Esophagus muscularis mucosa (tissue), 4 donors: ENCODE measurements around the gene NADSYN1. TPM values are rescaled to one million over a fixed set of nuclear protein-coding genes. Genes with fewer than 3 reads are reported as not detected.

Source experiments
- DNase-seq: peaks from one replicate; pipeline ENCODE4 v3.0.0-alpha.2; 2017; ENCODE audit errors: extremely low spot score
- H3K27ac ChIP-seq, 4 donors: fragments of 200-600 bp; sonication (generic); replicated peaks in 1 of 4; 1 replicate in 3 of 4; 2 replicates in 1 of 4; pipeline ENCODE4 v1.5.1; 2016 to 2019; ENCODE audit warnings: mild to moderate bottlenecking in 1 of 4
- H3K27me3 ChIP-seq, 4 donors: fragments of 200-600 bp; sonication (generic); one replicate each; pipeline versions ENCODE4 v1.5.1 to v1.6.0; 2016 to 2019
- H3K36me3 ChIP-seq, 4 donors: fragments of 200-600 bp; sonication (generic); one replicate each; pipeline ENCODE4 v1.5.1; 2016 to 2019
- H3K4me1 ChIP-seq, 4 donors: fragments of 200-600 bp; sonication (generic); one replicate each; pipeline ENCODE4 v1.5.1; 2016 to 2019
- H3K4me3 ChIP-seq, 4 donors: fragments of 200-600 bp; sonication (generic); 1 replicate in 2 of 4; 2 replicates in 2 of 4; pipeline ENCODE4 v1.5.1; 2016 to 2019; ENCODE audit warnings: mild to moderate bottlenecking in 4 of 4, moderate library complexity in 1 of 4
- H3K9me3 ChIP-seq, 4 donors: fragments of 200-600 bp; sonication (generic); 1 replicate in 3 of 4; 2 replicates in 1 of 4; pipeline ENCODE4 v1.5.1; 2016 to 2019
- CTCF ChIP-seq, 3 experiments: fragments of 200-600 bp in 2 of 3; fragments of 450-650 bp in 1 of 3; sonication (generic) in 2 of 3; IDR thresholded peaks; one replicate each; pipeline ENCODE4 v1.5.1; 2017 to 2019; ENCODE audit warnings: antibody characterized with exemption in 3 of 3, mild to moderate bottlenecking in 2 of 3, moderate library complexity in 1 of 3
- EP300 ChIP-seq: sonication (generic); formaldehyde crosslinking; IDR thresholded peaks from one replicate; pipeline ENCODE4 v1.6.1; 2017; ENCODE audit warnings: antibody characterized with exemption
- POLR2A ChIP-seq: fragments of 450-650 bp; IDR thresholded peaks from one replicate; pipeline ENCODE4 v1.6.1; 2017; ENCODE audit warnings: antibody characterized with exemption, moderate library complexity, mild to moderate bottlenecking, low read depth
- POLR2AphosphoS5 ChIP-seq, 2 donors: sonication (generic); formaldehyde crosslinking; IDR thresholded peaks; one replicate each; pipeline ENCODE4 v1.6.1; 2017; ENCODE audit warnings: antibody characterized with exemption in 2 of 2
- WGBS: methylation state at CpG from one replicate; pipeline ENCODE4 v1.1.5; 2018; 5-methylcytosine and 5-hydroxymethylcytosine counted together
- intact Hi-C: fragments of 100-400 bp; cut with DNase I; formaldehyde crosslinking; loops from one replicate; pipeline ENCODE4 v1.15.1; 2023
- total RNA-seq, 4 donors: library from RNA; depleted of rRNA; stranded (reverse); fragments of >200 nt; gene quantifications; one replicate each; pipeline versions ENCODE4 v1.1.0 to v1.2.1, GENCODE V29; 2016

The NADSYN1 gene
- total RNA-seq, 4 donors from 2014 or later: 38.4 to 44.4 (median 42.2) TPM

GRCh38 chr11:71443736-71444445, 9.1 kb upstream of the NADSYN1 start:
- no peak for DNase-seq
- peaks cover 9 to 62% (median 52%) of the 10 kb centered on the region in 4 donors for H3K36me3 ChIP-seq
- H3K4me3 ChIP-seq: no peak overlapping the region
- no peak overlapping the region for H3K27ac ChIP-seq
- WGBS: 89% methylated on average over 17 of the region's 20 CpGs
- peaks cover 8 to 15% (median 13%) of the 10 kb centered on the region in 4 donors for H3K4me1 ChIP-seq
- H3K27me3 ChIP-seq: no peaks in the 10 kb centered on the region
- no peaks in the 10 kb centered on the region for H3K9me3 ChIP-seq
- no peak for TF ChIP-seq CTCF (IDR thresholded peaks at IDR 0.05)
- no peak for TF ChIP-seq POLR2A
- intact Hi-C loops: no loop called here

GRCh38 chr11:71444811-71445210, 8.2 kb upstream of the NADSYN1 start:
- no peaks in the 10 kb centered on the region for H3K9me3 ChIP-seq
- 94% methylated on average over 6 of the region's 6 CpGs for WGBS
- no peak overlapping the region for H3K27ac ChIP-seq
- H3K36me3 ChIP-seq: peaks cover 5 to 53% (median 44%) of the 10 kb centered on the region in 4 donors
- H3K4me1 ChIP-seq: peaks cover 15 to 24% (median 22%) of the 10 kb centered on the region in 4 donors
- intact Hi-C loops: no loop called here
- TF ChIP-seq CTCF (IDR thresholded peaks at IDR 0.05) (no peak), POLR2AphosphoS5 (IDR thresholded peaks at IDR 0.05) (no peak), EP300 (no peak), POLR2A (no peak)
- H3K4me3 ChIP-seq: no peak overlapping the region
- DNase-seq: no peak
- no peaks in the 10 kb centered on the region for H3K27me3 ChIP-seq

GRCh38 chr11:71446150-71446549, 6.9 kb upstream of the NADSYN1 start:
- intact Hi-C loops: no loop called here
- no peak for DNase-seq
- no peaks in the 10 kb centered on the region for H3K27me3 ChIP-seq
- H3K36me3 ChIP-seq: peaks cover 0 to 39% (median 31%) of the 10 kb centered on the region in 4 donors
- no peak overlapping the region for H3K27ac ChIP-seq
- H3K4me3 ChIP-seq: no peak overlapping the region
- no peaks in the 10 kb centered on the region for H3K9me3 ChIP-seq
- 100% methylated on average over 1 of the region's 1 CpG for WGBS
- TF ChIP-seq POLR2AphosphoS5 (IDR thresholded peaks at IDR 0.05) (no peak), EP300 (no peak), POLR2A (no peak), CTCF (IDR thresholded peaks at IDR 0.05) (no peak)
- H3K4me1 ChIP-seq: peaks cover 16 to 33% (median 28%) of the 10 kb centered on the region in 4 donors

GRCh38 chr11:71446942-71447688, 5.9 kb upstream of the NADSYN1 start:
- H3K4me1 ChIP-seq: peaks cover 20 to 39% (median 34%) of the 10 kb centered on the region in 4 donors
- intact Hi-C loops: no loop called here
- no peaks in the 10 kb centered on the region for H3K9me3 ChIP-seq
- 60% methylated on average over 9 of the region's 9 CpGs for WGBS
- TF ChIP-seq EP300: no peak
- TF ChIP-seq POLR2AphosphoS5 (IDR thresholded peaks at IDR 0.05): no peak
- TF ChIP-seq CTCF (IDR thresholded peaks at IDR 0.05): no peak
- no peak for TF ChIP-seq POLR2A
- no peaks in the 10 kb centered on the region for H3K27me3 ChIP-seq
- peak overlapping the region; percentile 78 to 84 (median 82) for H3K27ac ChIP-seq
- DNase-seq: no peak
- H3K4me3 ChIP-seq: peak overlapping the region; percentile 70 to 93 (median 74)
- peaks cover 0 to 30% (median 25%) of the 10 kb centered on the region in 4 donors for H3K36me3 ChIP-seq
